H9 (cell line): ENCODE results near the gene ACOX3. TPM values are rescaled to one million over a fixed set of nuclear protein-coding genes. Genes with fewer than 3 reads are reported as not detected.

Experiments used
- DNase-seq: peaks from one replicate; pipeline ENCODE4 v3.0.0-alpha.2; 2017
- H2AFZ ChIP-seq: one replicate; pipeline ENCODE4 v1.6.1; 2013; ENCODE audit warnings: mild to moderate bottlenecking, low read length, control low read depth, moderate library complexity
- H2AK5ac ChIP-seq: 2 replicates; pipeline ENCODE4 v1.6.1; 2013; ENCODE audit warnings: low read length, control low read depth, mixed read lengths; ENCODE audit not compliant: insufficient read length
- H2BK120ac ChIP-seq: one replicate; pipeline ENCODE4 v1.6.1; 2013; ENCODE audit warnings: low read depth, mild to moderate bottlenecking, low read length, control low read depth, inconsistent platforms; ENCODE audit not compliant: poor library complexity, severe bottlenecking
- H2BK12ac ChIP-seq: 2 replicates; pipeline ENCODE4 v1.6.1; 2013; ENCODE audit warnings: low read length, control low read depth, mixed read lengths, low read depth; ENCODE audit not compliant: insufficient read length
- H2BK15ac ChIP-seq: 2 replicates; pipeline ENCODE4 v1.6.1; 2013; ENCODE audit warnings: low read depth, low read length, control low read depth
- H2BK20ac ChIP-seq: one replicate; pipeline ENCODE4 v1.6.1; 2013; ENCODE audit warnings: low read depth, mild to moderate bottlenecking, low read length, control low read depth, inconsistent platforms; ENCODE audit not compliant: poor library complexity, severe bottlenecking
- H2BK5ac ChIP-seq: 2 replicates; pipeline ENCODE4 v1.6.1; 2013; ENCODE audit warnings: low read length, control low read depth, mixed read lengths; ENCODE audit not compliant: insufficient read length
- H3K14ac ChIP-seq: 2 replicates; pipeline ENCODE4 v1.6.1; 2013; ENCODE audit warnings: low read length, control low read depth; ENCODE audit not compliant: insufficient read depth
- H3K18ac ChIP-seq: 2 replicates; pipeline ENCODE4 v1.6.1; 2013; ENCODE audit warnings: low read depth, mild to moderate bottlenecking, mixed read lengths, low read length, control low read depth; ENCODE audit not compliant: insufficient read length
- H3K23ac ChIP-seq: 2 replicates; pipeline ENCODE4 v1.6.1; 2013; ENCODE audit warnings: low read length, control low read depth, mixed read lengths, low read depth; ENCODE audit not compliant: insufficient read length
- H3K23me2 ChIP-seq: 2 replicates; pipeline ENCODE4 v1.6.1; 2013; ENCODE audit warnings: low read depth, mild to moderate bottlenecking, mixed read lengths, low read length, control low read depth; ENCODE audit not compliant: insufficient read length, poor library complexity, severe bottlenecking
- H3K27ac ChIP-seq: 2 replicates; pipeline ENCODE4 v1.5.1; 2013; ENCODE audit warnings: low read length, control low read depth, mixed read lengths, low read depth; ENCODE audit not compliant: insufficient read length
- H3K27me3 ChIP-seq: 2 replicates; pipeline ENCODE4 v1.6.1; 2013; ENCODE audit warnings: low read length, control low read depth, inconsistent platforms; ENCODE audit not compliant: insufficient read depth
- H3K4ac ChIP-seq: 2 replicates; pipeline ENCODE4 v1.6.1; 2013; ENCODE audit warnings: low read depth, mild to moderate bottlenecking, control low read depth, inconsistent platforms, low read length, moderate library complexity
- H3K4me1 ChIP-seq: 2 replicates; pipeline ENCODE4 v1.6.1; 2013; ENCODE audit warnings: low read length, control low read depth, inconsistent platforms; ENCODE audit not compliant: insufficient read depth
- H3K4me2 ChIP-seq: 2 replicates; pipeline ENCODE4 v1.6.1; 2013; ENCODE audit warnings: low read length, control low read depth, mixed read lengths; ENCODE audit not compliant: insufficient read length, insufficient read depth
- H3K56ac ChIP-seq: 2 replicates; pipeline ENCODE4 v1.6.1; 2013; ENCODE audit warnings: low read depth, mild to moderate bottlenecking, mixed read lengths, low read length, control low read depth; ENCODE audit not compliant: insufficient read length
- H3K79me1 ChIP-seq: 2 replicates; pipeline ENCODE4 v1.6.1; 2013; ENCODE audit warnings: low read depth, mild to moderate bottlenecking, moderate library complexity, low read length, control low read depth, inconsistent platforms; ENCODE audit not compliant: insufficient read depth, poor library complexity, severe bottlenecking
- H3K79me2 ChIP-seq: 2 replicates; pipeline ENCODE4 v1.6.1; 2013; ENCODE audit warnings: low read length, control low read depth, inconsistent platforms; ENCODE audit not compliant: insufficient read depth
- H3K9ac ChIP-seq: 2 replicates; pipeline ENCODE4 v1.6.1; 2013; ENCODE audit warnings: low read length, control low read depth, mixed read lengths; ENCODE audit not compliant: insufficient read length; ENCODE audit errors: extremely low read depth
- H3K9me3 ChIP-seq: one replicate; pipeline ENCODE4 v1.6.1; 2013; ENCODE audit warnings: low read depth, low read length, inconsistent platforms; ENCODE audit not compliant: control insufficient read depth
- H3T11ph ChIP-seq: one replicate; pipeline ENCODE4 v1.6.1; 2013; ENCODE audit warnings: mild to moderate bottlenecking, low read length, control low read depth, inconsistent platforms
- H4K20me1 ChIP-seq: one replicate; pipeline ENCODE4 v1.6.1; 2013; ENCODE audit not compliant: control insufficient read depth, insufficient read length, insufficient read depth
- H4K5ac ChIP-seq: 2 replicates; pipeline ENCODE4 v1.6.1; 2013; ENCODE audit warnings: low read depth, mild to moderate bottlenecking, mixed read lengths, low read length, control low read depth; ENCODE audit not compliant: insufficient read length
- H4K8ac ChIP-seq: replicated peaks from 2 replicates; pipeline ENCODE4 v1.6.1; 2013; ENCODE audit warnings: low read length, control low read depth, mixed read lengths, low read depth; ENCODE audit not compliant: insufficient read length
- H4K91ac ChIP-seq: 2 replicates; pipeline ENCODE4 v1.6.1; 2013; ENCODE audit warnings: low read depth, mild to moderate bottlenecking, moderate library complexity, mixed read lengths, low read length, control low read depth; ENCODE audit not compliant: insufficient read length
- H3K27ac Mint-ChIP-seq, 3 experiments: 2 replicates in 2 of 3; 3 replicates in 1 of 3; pipeline ENCODE4 v1.8.0; 2020 to 2021; ENCODE audit warnings: mixed read lengths in 3 of 3, mild to moderate bottlenecking in 1 of 3, moderate library complexity in 1 of 3
- H3K27me3 Mint-ChIP-seq: 2 replicates; pipeline ENCODE4 v1.8.0; 2021; ENCODE audit warnings: low read depth, mild to moderate bottlenecking, moderate library complexity, mixed read lengths
- H3K36me3 Mint-ChIP-seq, 3 experiments: 2 replicates in 2 of 3; 3 replicates in 1 of 3; pipeline ENCODE4 v1.8.0; 2020 to 2021; ENCODE audit warnings: low read depth in 3 of 3, mixed read lengths in 3 of 3; ENCODE audit not compliant: insufficient read depth in 1 of 3
- H3K4me1 Mint-ChIP-seq, 2 experiments: 2 replicates each; pipeline ENCODE4 v1.8.0; 2020; ENCODE audit warnings: mixed read lengths in 2 of 2
- H3K4me3 Mint-ChIP-seq, 2 experiments: 2 replicates in 1 of 2; 3 replicates in 1 of 2; pipeline ENCODE4 v1.8.0; 2020 to 2021; ENCODE audit warnings: mild to moderate bottlenecking in 2 of 2, mixed read lengths in 2 of 2, moderate library complexity in 1 of 2
- H3K9me3 Mint-ChIP-seq, 2 experiments: 2 replicates in 1 of 2; 3 replicates in 1 of 2; pipeline ENCODE4 v1.8.0; 2020; ENCODE audit warnings: mild to moderate bottlenecking in 2 of 2, mixed read lengths in 2 of 2, moderate library complexity in 1 of 2
- WGBS: extraction: QIAGEN DNeasy Blood & Tissue Kit; methylation state at CpG from one replicate; pipeline ENCODE4 v1.1.7; 2013; ENCODE audit warnings: missing lambda C conversion rate, low lambda C conversion rate, mixed read lengths; ENCODE audit not compliant: insufficient read length; ENCODE audit errors: extremely low coverage; 5-methylcytosine and 5-hydroxymethylcytosine counted together
- total RNA-seq: library from RNA; stranded (reverse); gene quantifications from 2 replicates; pipeline ENCODE4 v1.2.1, GENCODE V29; 2021
- TF ChIP-seq, protein P1 (sequence below): fragments of 200-600 bp; sonication (generic); conservative IDR thresholded peaks from 3 replicates; pipeline ENCODE4 v1.8.0; 2021; ENCODE audit warnings: antibody characterized with exemption, mild to moderate bottlenecking

The ACOX3 gene
- total RNA-seq, 1 experiment from 2014 or later = 13.8 TPM

DNA sequence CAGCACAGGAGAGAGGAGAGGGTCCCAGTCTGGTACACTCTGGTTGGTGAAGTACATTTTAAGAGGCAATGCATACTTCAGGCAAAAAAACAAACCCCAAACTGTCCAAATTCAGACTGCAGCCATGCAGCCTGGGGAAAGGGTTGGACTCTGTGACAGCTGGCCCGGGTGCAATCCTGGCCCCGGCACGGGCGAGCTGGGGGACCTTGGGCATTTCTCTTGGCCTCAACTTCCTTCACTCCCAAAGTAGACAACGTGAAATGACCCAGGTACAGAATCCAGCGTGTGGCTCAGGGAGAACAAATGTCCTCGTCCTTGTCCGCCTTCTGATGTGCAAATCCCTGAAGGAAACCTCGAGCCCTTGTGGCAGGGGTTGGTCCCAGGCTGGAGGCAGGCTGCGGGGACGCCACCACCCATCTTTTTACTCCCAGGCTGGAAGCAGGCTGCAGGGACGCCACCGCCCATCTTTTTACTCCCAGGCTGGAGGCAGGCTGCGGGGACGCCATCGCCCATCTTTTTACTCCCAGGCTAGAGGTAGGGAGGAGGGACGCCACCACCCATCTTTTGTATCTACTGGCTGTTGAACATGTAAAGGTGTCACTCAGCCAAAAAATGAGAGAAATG, 62.3 kb downstream of the ACOX3 start:
- no peak for DNase-seq
- Histone ChIP-seq H3K79me1 (no peaks in the 10 kb centered on the region), H3K9ac (no peak overlapping the region), H3K23me2 (no peaks in the 10 kb centered on the region), H2AFZ (no peak overlapping the region), H3K14ac (no peak overlapping the region), H3K79me2 (no peaks in the 10 kb centered on the region), H2BK12ac (no peak overlapping the region), H3K4me2 (no peak overlapping the region), H3K9me3 (no peaks in the 10 kb centered on the region), H4K5ac (no peak overlapping the region), H3K56ac (no peak overlapping the region), H3T11ph (no peak overlapping the region), H3K27me3 (no peaks in the 10 kb centered on the region), H3K4me1 (0 out of 2 replicates have a peak, but pooled peaks cover 2% of the 10 kb centered on the region), H4K20me1 (no peaks in the 10 kb centered on the region), H2BK15ac (no peak overlapping the region), H2BK20ac (no peak overlapping the region), H2BK5ac (no peak overlapping the region), H3K18ac (no peak overlapping the region), H2AK5ac (no peak overlapping the region), H3K27ac (no peak overlapping the region), H2BK120ac (no peak overlapping the region), H3K4ac (no peak overlapping the region), H3K23ac (no peak overlapping the region), H4K91ac (no peak overlapping the region), H4K8ac (no peak overlapping the region)
- Mint-ChIP-seq H3K4me3 (no peak overlapping the region), H3K27me3 (peaks cover 3% of the 10 kb centered on the region), H3K27ac (peak overlapping the region in 1 of 3 experiments; percentile 25; a peak in 1 of 7 replicates), H3K9me3 (no peaks in the 10 kb centered on the region; a peak in 1 of 5 replicates), H3K36me3 (peaks cover 0 to 2% (median 0%) of the 10 kb centered on the region in 3 experiments; a peak in 1 of 7 replicates), H3K4me1 (peaks cover 12 to 13% of the 10 kb centered on the region in 2 experiments)
- TF ChIP-seq, protein P1, sequence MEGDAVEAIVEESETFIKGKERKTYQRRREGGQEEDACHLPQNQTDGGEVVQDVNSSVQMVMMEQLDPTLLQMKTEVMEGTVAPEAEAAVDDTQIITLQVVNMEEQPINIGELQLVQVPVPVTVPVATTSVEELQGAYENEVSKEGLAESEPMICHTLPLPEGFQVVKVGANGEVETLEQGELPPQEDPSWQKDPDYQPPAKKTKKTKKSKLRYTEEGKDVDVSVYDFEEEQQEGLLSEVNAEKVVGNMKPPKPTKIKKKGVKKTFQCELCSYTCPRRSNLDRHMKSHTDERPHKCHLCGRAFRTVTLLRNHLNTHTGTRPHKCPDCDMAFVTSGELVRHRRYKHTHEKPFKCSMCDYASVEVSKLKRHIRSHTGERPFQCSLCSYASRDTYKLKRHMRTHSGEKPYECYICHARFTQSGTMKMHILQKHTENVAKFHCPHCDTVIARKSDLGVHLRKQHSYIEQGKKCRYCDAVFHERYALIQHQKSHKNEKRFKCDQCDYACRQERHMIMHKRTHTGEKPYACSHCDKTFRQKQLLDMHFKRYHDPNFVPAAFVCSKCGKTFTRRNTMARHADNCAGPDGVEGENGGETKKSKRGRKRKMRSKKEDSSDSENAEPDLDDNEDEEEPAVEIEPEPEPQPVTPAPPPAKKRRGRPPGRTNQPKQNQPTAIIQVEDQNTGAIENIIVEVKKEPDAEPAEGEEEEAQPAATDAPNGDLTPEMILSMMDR = no peak
- no CpG with 5 or more reads among the region's 17 CpGs for WGBS
